CD4-positive, alpha-beta T cell (primary cell): ENCODE results near the gene STX7. TPM values are rescaled to one million over a fixed set of nuclear protein-coding genes. Genes with fewer than 3 reads are reported as not detected.

Experiments
- ATAC-seq: fragments of 200-7000 bp; cut with Tn5 transposase; one replicate; pipeline ENCODE4 v1.10.0; 2022; ENCODE audit warnings: mild to moderate bottlenecking; ENCODE audit not compliant: poor library complexity
- CTCF ChIA-PET: fragments of 350-600 bp; sonication (Branson Sonifier 250); formaldehyde crosslinking; loops from one replicate; lab custom pipeline; 2021; ENCODE audit warnings: antibody characterized with exemption, inconsistent platforms; lab: Charles Lee
- POLR2A ChIA-PET: fragments of 350-600 bp; sonication (Branson Sonifier 250); formaldehyde crosslinking; loops from one replicate; lab custom pipeline; 2021; ENCODE audit warnings: antibody characterized with exemption, inconsistent platforms; lab: Charles Lee
- DNase-seq, 14 experiments: peaks; one replicate each; pipeline ENCODE4 v3.0.0-alpha.2; 2013 to 2020; ENCODE audit warnings: mixed read lengths in 2 of 14
- H3K27ac ChIP-seq, 2 donors: one replicate each; pipeline versions ENCODE4 v1.5.1 to v1.7.0; 2013; ENCODE audit warnings: low read length in 2 of 2, low read depth in 1 of 2, mild to moderate bottlenecking in 1 of 2
- H3K27me3 ChIP-seq, 2 experiments: 1 replicate in 1 of 2; 2 replicates in 1 of 2; pipeline versions ENCODE4 v1.6.1 to v1.7.0; 2013; ENCODE audit warnings: low read length in 2 of 2, control low read depth in 1 of 2, mild to moderate bottlenecking in 1 of 2, moderate library complexity in 1 of 2; ENCODE audit not compliant: insufficient read depth in 2 of 2, control insufficient read depth in 1 of 2
- H3K36me3 ChIP-seq: one replicate; pipeline ENCODE4 v1.6.1; 2013; ENCODE audit warnings: low read length, control low read depth; ENCODE audit not compliant: insufficient read depth
- H3K4me1 ChIP-seq: one replicate; pipeline ENCODE4 v1.6.1; 2013; ENCODE audit warnings: low read length, control low read depth; ENCODE audit not compliant: insufficient read depth
- H3K4me3 ChIP-seq: one replicate; pipeline ENCODE4 v1.5.1; 2013; ENCODE audit warnings: mild to moderate bottlenecking, low read length, moderate library complexity
- H3K9me3 ChIP-seq, 2 experiments: 1 replicate in 1 of 2; 2 replicates in 1 of 2; pipeline versions ENCODE4 v1.6.1 to v1.7.0; 2013; ENCODE audit warnings: low read length in 2 of 2, mild to moderate bottlenecking in 2 of 2, control low read depth in 1 of 2, moderate library complexity in 1 of 2; ENCODE audit not compliant: control insufficient read depth in 1 of 2, insufficient read depth in 1 of 2
- H3K27ac Mint-ChIP-seq: one replicate; pipeline ENCODE4 v1.8.0; 2020; ENCODE audit warnings: mixed read lengths
- H3K27me3 Mint-ChIP-seq: one replicate; pipeline ENCODE4 v1.8.0; 2021; ENCODE audit warnings: mixed read lengths
- H3K36me3 Mint-ChIP-seq: one replicate; pipeline ENCODE4 v1.8.0; 2021; ENCODE audit warnings: low read depth, mixed read lengths
- H3K4me1 Mint-ChIP-seq: one replicate; pipeline ENCODE4 v1.8.0; 2021; ENCODE audit warnings: low read depth, mixed read lengths
- H3K4me3 Mint-ChIP-seq: one replicate; pipeline ENCODE4 v1.8.0; 2020; ENCODE audit warnings: mild to moderate bottlenecking, mixed read lengths
- H3K9me3 Mint-ChIP-seq: one replicate; pipeline ENCODE4 v1.8.0; 2020; ENCODE audit warnings: mixed read lengths
- CTCF ChIP-seq: fragments of 200-600 bp; IDR thresholded peaks from one replicate; pipeline ENCODE4 v1.8.0; 2022; ENCODE audit warnings: antibody characterized with exemption, mild to moderate bottlenecking
- intact Hi-C, 2 experiments: fragments of 100-400 bp; cut with DNase I in 1 of 2; cut with micrococcal nuclease in 1 of 2; formaldehyde crosslinking; loops; one replicate each; pipeline versions ENCODE4 v1.15.1 to v1.9.0; 2023 to 2025; cut with DNase I, micrococcal nuclease
- total RNA-seq, 174 experiments: library from RNA in 2 of 174; stranded (reverse) in 2 of 174; gene quantifications; one replicate each; pipeline ENCODE4 v1.2.3 and lab custom pipeline; 2021 to 2026

The STX7 gene
- total RNA-seq, 2 experiments from 2014 or later, result 4.3 to 5.9 TPM

- Mint-ChIP-seq H3K4me1 (no peaks in the 10 kb centered on the region), H3K36me3 (peaks cover 94% of the 10 kb centered on the region), H3K4me3 (no peak overlapping the region), H3K9me3 (no peaks in the 10 kb centered on the region), H3K27me3 (no peaks in the 10 kb centered on the region), H3K27ac (no peak overlapping the region)
- H3K36me3 ChIP-seq, result peaks cover 23% of the 10 kb centered on the region
- no peak overlapping the region for H3K4me3 ChIP-seq
- intact Hi-C loops, result no loop called here
- TF ChIP-seq CTCF, result no peak
- ChIA-PET POLR2A (interaction anchor here (0.6 kb wide), 1 partner anchor 1033 kb away, joined by 4 read pairs; no protein-coding TSS in a partner anchor), CTCF (no interaction called here)
- H3K27ac ChIP-seq, result no peak overlapping the region
- H3K27me3 ChIP-seq, result no peaks in the 10 kb centered on the region
- no peaks in the 10 kb centered on the region for H3K4me1 ChIP-seq
- no peaks in the 10 kb centered on the region for H3K9me3 ChIP-seq
- DNase-seq (peak in 1 of 14 experiments; percentile 6), ATAC-seq (no peak)
These were observed 56.2 kb downstream of the STX7 start for GRCh38 chr6:132456700-132457143.

- no peak for ATAC-seq
These were observed 66.1 kb downstream of the STX7 start for GRCh38 chr6:132446855-132447241.

GRCh38 chr6:132446141-132446854 lies 66.6 kb downstream of the STX7 start:
- ChIA-PET CTCF (no interaction called here), POLR2A (interaction anchor here (1.1 kb wide), 1 partner anchor 9 kb away, joined by 3 read pairs; no protein-coding TSS in a partner anchor)
- Mint-ChIP-seq H3K4me1 (no peaks in the 10 kb centered on the region), H3K4me3 (no peak overlapping the region), H3K27ac (no peak overlapping the region), H3K36me3 (peaks cover 9% of the 10 kb centered on the region), H3K27me3 (no peaks in the 10 kb centered on the region), H3K9me3 (peaks cover 6% of the 10 kb centered on the region)
- intact Hi-C loops, result no loop called here
- ATAC-seq, result no peak
- TF ChIP-seq CTCF, result no peak
- Histone ChIP-seq H3K4me1 (no peaks in the 10 kb centered on the region), H3K27me3 (no peaks in the 10 kb centered on the region), H3K4me3 (no peak overlapping the region), H3K36me3 (no peaks in the 10 kb centered on the region), H3K27ac (no peak overlapping the region), H3K9me3 (peaks cover 4 to 8% of the 10 kb centered on the region in 2 experiments)
- no peak for DNase-seq

More at GRCh38 chr6:132446855-132447241, 66.1 kb downstream of the STX7 start:
- Histone ChIP-seq H3K4me3 (no peak overlapping the region), H3K27me3 (no peaks in the 10 kb centered on the region), H3K36me3 (no peaks in the 10 kb centered on the region), H3K4me1 (no peaks in the 10 kb centered on the region), H3K9me3 (peaks cover 2 to 4% of the 10 kb centered on the region in 2 experiments), H3K27ac (no peak overlapping the region)
- peaks cover 3% of the 10 kb centered on the region for H3K9me3 Mint-ChIP-seq
- DNase-seq, result no peak
- CTCF ChIA-PET, result no interaction called here
- TF ChIP-seq CTCF, result no peak
- H3K36me3 Mint-ChIP-seq, result peaks cover 15% of the 10 kb centered on the region
- no peak overlapping the region for H3K27ac Mint-ChIP-seq
- no peaks in the 10 kb centered on the region for H3K4me1 Mint-ChIP-seq
- POLR2A ChIA-PET, result no interaction called here
- intact Hi-C loops, result no loop called here
- H3K4me3 Mint-ChIP-seq, result no peak overlapping the region
- no peaks in the 10 kb centered on the region for H3K27me3 Mint-ChIP-seq
